HepG2 (cell line): ENCODE measurements around the gene IQSEC1. TPM values are rescaled to one million over a fixed set of nuclear protein-coding genes. Genes with fewer than 3 reads are reported as not detected.
A peak's percentile ranks its signal among the peaks of the same experiment; 100 is the strongest.

Experiments
- BHLHE40 ChIP-seq: IDR thresholded peaks from 2 replicates; pipeline ENCODE4 v1.6.1; 2011; ENCODE audit warnings: low read length, improper control_type of control experiment
- DMTF1 ChIP-seq: sonication (generic); formaldehyde crosslinking; IDR thresholded peaks from 2 replicates; pipeline ENCODE4 v1.4.0; 2020; ENCODE audit warnings: mild to moderate bottlenecking, missing genetic modification reagents
- FLYWCH1 ChIP-seq: sonication (generic); formaldehyde crosslinking; IDR thresholded peaks from 2 replicates; pipeline ENCODE4 v1.8.1; 2023; ENCODE audit warnings: mild to moderate bottlenecking, missing genetic modification reagents
- FOXO1 ChIP-seq: sonication (generic); formaldehyde crosslinking; IDR thresholded peaks from 2 replicates; pipeline ENCODE4 v1.4.0; 2020; ENCODE audit warnings: missing genetic modification reagents
- HDAC1 ChIP-seq: sonication (generic); formaldehyde crosslinking; IDR thresholded peaks from 2 replicates; pipeline ENCODE4 v1.5.1; 2020; ENCODE audit warnings: mild to moderate bottlenecking, missing genetic modification reagents
- KDM2A ChIP-seq: sonication (generic); formaldehyde crosslinking; IDR thresholded peaks from 2 replicates; pipeline ENCODE4 v1.4.0; 2020; ENCODE audit warnings: low read depth, missing genetic modification reagents, borderline replicate concordance
- KDM5B ChIP-seq: sonication (generic); formaldehyde crosslinking; IDR thresholded peaks from 2 replicates; pipeline ENCODE4 v1.4.0; 2020; ENCODE audit warnings: missing genetic modification reagents, mild to moderate bottlenecking, borderline replicate concordance
- MAFG ChIP-seq: sonication (generic); formaldehyde crosslinking; IDR thresholded peaks from 2 replicates; pipeline ENCODE4 v1.5.1; 2020; ENCODE audit warnings: mild to moderate bottlenecking, missing genetic modification reagents
- MTF2 ChIP-seq: sonication (generic); formaldehyde crosslinking; IDR thresholded peaks from 2 replicates; pipeline ENCODE4 v1.5.0; 2020; ENCODE audit warnings: missing genetic modification reagents, borderline replicate concordance
- NR0B2 ChIP-seq: sonication (generic); formaldehyde crosslinking; IDR thresholded peaks from 2 replicates; pipeline ENCODE4 v1.4.0; 2020; ENCODE audit warnings: mild to moderate bottlenecking, missing genetic modification reagents
- POLR2AphosphoS5 ChIP-seq: IDR thresholded peaks from 2 replicates; pipeline ENCODE4 v1.6.1; 2012; ENCODE audit warnings: low read depth, low read length
- PRMT3 ChIP-seq: sonication (generic); formaldehyde crosslinking; IDR thresholded peaks from 2 replicates; pipeline ENCODE4 v1.8.1; 2022; ENCODE audit warnings: low read depth, mild to moderate bottlenecking, moderate library complexity, missing genetic modification reagents, borderline replicate concordance
- SALL2 ChIP-seq: sonication (generic); formaldehyde crosslinking; IDR thresholded peaks from 2 replicates; pipeline ENCODE4 v1.8.1; 2023; ENCODE audit warnings: mild to moderate bottlenecking, missing genetic modification reagents, inconsistent platforms
- TEF ChIP-seq: sonication (generic); formaldehyde crosslinking; IDR thresholded peaks from 2 replicates; pipeline ENCODE4 v1.5.0; 2020; ENCODE audit warnings: missing genetic modification reagents
- ZFY ChIP-seq: sonication (generic); formaldehyde crosslinking; IDR thresholded peaks from 2 replicates; pipeline ENCODE4 v1.4.0; 2020; ENCODE audit warnings: missing genetic modification reagents
- ZMAT3 ChIP-seq: sonication (generic); formaldehyde crosslinking; conservative IDR thresholded peaks from 2 replicates; pipeline ENCODE4 v1.7.0; 2021; ENCODE audit warnings: missing genetic modification reagents
- ZNF546 ChIP-seq: sonication (generic); formaldehyde crosslinking; conservative IDR thresholded peaks from 2 replicates; pipeline ENCODE4 v1.8.1; 2023; ENCODE audit warnings: mild to moderate bottlenecking, missing genetic modification reagents
- ZNF83 ChIP-seq: sonication (generic); formaldehyde crosslinking; IDR thresholded peaks from 2 replicates; pipeline ENCODE4 v1.4.0; 2020; ENCODE audit warnings: missing genetic modification reagents, mild to moderate bottlenecking, borderline replicate concordance
- polyA plus RNA-seq, 8 experiments: library from polyadenylated mRNA; depleted of rRNA in 3 of 8; stranded (reverse) in 7 of 8; unstranded in 1 of 8; fragments of >200 nt; fragmentation: Illumina TruSeq in 4 of 8; extraction: Trizol in 4 of 8; gene quantifications; 2 replicates each; pipeline versions ENCODE4 v1.2.1 to v1.2.3, GENCODE V29; 2011 to 2016; ENCODE audit warnings: low read depth in 4 of 8, missing spikeins in 1 of 8, mixed read lengths in 1 of 8; ENCODE audit not compliant: insufficient read depth in 1 of 8
- total RNA-seq, 5 experiments: library from RNA; depleted of rRNA; stranded (reverse); fragments of >200 nt; fragmentation: Illumina TruSeq; extraction: Trizol; gene quantifications; 2 replicates each; pipeline ENCODE4 v1.2.3, GENCODE V29; 2016; ENCODE audit warnings: low read depth in 1 of 5
- TF ChIP-seq, protein P1 (sequence below): fragments of 450-650 bp; IDR thresholded peaks from 2 replicates; pipeline ENCODE4 v1.6.1; 2016
- TF ChIP-seq, protein P2 (sequence below): IDR thresholded peaks from 2 replicates; pipeline ENCODE4 v1.6.1; 2016

Gene IQSEC1
- total and polyA plus RNA-seq, 2 of the 13 experiments (the other 11 are each of a cell fraction or from before 2014, with no cell fraction given): 17.4 to 20.2 TPM

DNA sequence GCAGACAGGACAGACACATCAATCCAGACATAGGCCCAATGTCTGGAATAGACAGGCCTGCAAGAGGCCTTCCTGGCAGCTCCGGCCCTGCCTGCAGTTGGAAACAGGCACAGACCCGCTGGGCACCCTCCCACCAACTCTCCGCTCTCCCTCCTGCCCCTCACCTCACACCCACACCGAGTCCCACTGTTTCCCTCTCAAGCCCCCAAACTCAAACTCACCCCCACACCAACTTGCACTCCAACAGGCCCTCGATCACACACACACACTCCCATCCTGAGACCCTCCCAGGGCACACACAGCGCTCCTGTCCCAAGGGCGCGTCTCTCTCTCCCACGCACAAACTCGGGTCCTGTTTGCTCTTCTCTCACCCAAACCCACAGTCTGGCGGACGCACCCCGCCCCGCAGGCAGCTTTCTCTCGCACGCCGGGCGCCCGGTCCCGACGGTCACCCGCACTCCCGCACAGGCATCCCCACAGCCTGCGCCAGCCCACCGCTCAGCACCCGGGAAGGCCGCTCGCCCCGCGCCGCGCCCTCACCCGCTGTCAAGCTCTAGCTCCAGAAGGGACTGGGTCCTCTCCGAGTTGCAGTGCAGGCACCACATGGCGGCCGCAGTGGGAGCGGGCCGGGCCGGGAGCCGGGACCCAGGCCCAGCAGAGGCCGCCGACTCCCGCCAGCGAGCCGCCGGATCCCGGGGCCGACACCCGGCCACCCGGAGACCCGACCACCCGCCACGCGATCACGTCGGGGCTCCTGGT, 106.2 kb downstream of the IQSEC1 start (continued):
- TF ChIP-seq TEF (CRISPR knock-in tag): no peak
- TF ChIP-seq, protein P1, sequence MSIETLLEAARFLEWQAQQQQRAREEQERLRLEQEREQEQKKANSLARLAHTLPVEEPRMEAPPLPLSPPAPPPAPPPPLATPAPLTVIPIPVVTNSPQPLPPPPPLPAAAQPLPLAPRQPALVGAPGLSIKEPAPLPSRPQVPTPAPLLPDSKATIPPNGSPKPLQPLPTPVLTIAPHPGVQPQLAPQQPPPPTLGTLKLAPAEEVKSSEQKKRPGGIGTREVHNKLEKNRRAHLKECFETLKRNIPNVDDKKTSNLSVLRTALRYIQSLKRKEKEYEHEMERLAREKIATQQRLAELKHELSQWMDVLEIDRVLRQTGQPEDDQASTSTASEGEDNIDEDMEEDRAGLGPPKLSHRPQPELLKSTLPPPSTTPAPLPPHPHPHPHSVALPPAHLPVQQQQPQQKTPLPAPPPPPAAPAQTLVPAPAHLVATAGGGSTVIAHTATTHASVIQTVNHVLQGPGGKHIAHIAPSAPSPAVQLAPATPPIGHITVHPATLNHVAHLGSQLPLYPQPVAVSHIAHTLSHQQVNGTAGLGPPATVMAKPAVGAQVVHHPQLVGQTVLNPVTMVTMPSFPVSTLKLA: no peak
- TF ChIP-seq MTF2 (CRISPR knock-in tag): no peak
- no peak for TF ChIP-seq FLYWCH1 (CRISPR knock-in tag)
- TF ChIP-seq SALL2 (CRISPR knock-in tag): peak; percentile 41; the same call in 1 of the 2 replicates
- TF ChIP-seq KDM2A (CRISPR knock-in tag): 0 out of 2 replicates have a peak, but pooled peaks have one; percentile 16
- TF ChIP-seq PRMT3 (CRISPR knock-in tag): no peak
- TF ChIP-seq, protein P2, sequence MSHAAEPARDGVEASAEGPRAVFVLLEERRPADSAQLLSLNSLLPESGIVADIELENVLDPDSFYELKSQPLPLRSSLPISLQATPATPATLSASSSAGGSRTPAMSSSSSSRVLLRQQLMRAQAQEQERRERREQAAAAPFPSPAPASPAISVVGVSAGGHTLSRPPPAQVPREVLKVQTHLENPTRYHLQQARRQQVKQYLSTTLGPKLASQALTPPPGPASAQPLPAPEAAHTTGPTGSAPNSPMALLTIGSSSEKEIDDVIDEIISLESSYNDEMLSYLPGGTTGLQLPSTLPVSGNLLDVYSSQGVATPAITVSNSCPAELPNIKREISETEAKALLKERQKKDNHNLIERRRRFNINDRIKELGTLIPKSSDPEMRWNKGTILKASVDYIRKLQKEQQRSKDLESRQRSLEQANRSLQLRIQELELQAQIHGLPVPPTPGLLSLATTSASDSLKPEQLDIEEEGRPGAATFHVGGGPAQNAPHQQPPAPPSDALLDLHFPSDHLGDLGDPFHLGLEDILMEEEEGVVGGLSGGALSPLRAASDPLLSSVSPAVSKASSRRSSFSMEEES: no peak
- TF ChIP-seq NR0B2 (CRISPR knock-in tag): no peak
- no peak; the same call in 1 of the 2 replicates for TF ChIP-seq HDAC1 (CRISPR knock-in tag)
- TF ChIP-seq POLR2AphosphoS5: no peak
- TF ChIP-seq FOXO1 (CRISPR knock-in tag): no peak
- 0 out of 2 replicates have a peak, but pooled peaks have one; percentile 18 for TF ChIP-seq ZMAT3
- TF ChIP-seq DMTF1 (CRISPR knock-in tag): no peak
- TF ChIP-seq ZFY (CRISPR knock-in tag): no peak; the same call in 1 of the 2 replicates
- no peak for TF ChIP-seq ZNF83
- no peak for TF ChIP-seq BHLHE40
- no peak; the same call in 1 of the 2 replicates for TF ChIP-seq KDM5B
- no peak; the same call in 1 of the 2 replicates for TF ChIP-seq ZNF546 (CRISPR knock-in tag)
- TF ChIP-seq MAFG (CRISPR knock-in tag): no peak
